Measurements from ENCODE around the gene SYNPR. TPM values are rescaled to one million over a fixed set of nuclear protein-coding genes. Genes with fewer than 3 reads are reported as not detected.

SYNPR gene
- polyA plus RNA-seq, 1 donor from 2014 or later = 2.0 TPM

GRCh38 chr3:63473641-63474166 is 195.6 kb downstream of the SYNPR start:
- TF ChIP-seq MXI1 (conservative IDR thresholded peaks at IDR 0.05; ENCODE audit: poor library complexity, severe bottlenecking) = no peak
- no peak for TF ChIP-seq EZH2 (IDR thresholded peaks at IDR 0.05; ENCODE audit: borderline replicate concordance, insufficient read depth, low read length, poor library complexity, severe bottlenecking)
- no peak for TF ChIP-seq EP300 (conservative IDR thresholded peaks at IDR 0.05; ENCODE audit: poor library complexity, severe bottlenecking)
- no peak for TF ChIP-seq TAF1 (IDR thresholded peaks at IDR 0.05; ENCODE audit: low read depth)
- no peak for TF ChIP-seq CTCF (IDR thresholded peaks at IDR 0.05; ENCODE audit: poor library complexity, severe bottlenecking)
- no peak for TF ChIP-seq SMC3 (conservative IDR thresholded peaks at IDR 0.05; ENCODE audit: poor library complexity)
- TF ChIP-seq, protein P1, sequence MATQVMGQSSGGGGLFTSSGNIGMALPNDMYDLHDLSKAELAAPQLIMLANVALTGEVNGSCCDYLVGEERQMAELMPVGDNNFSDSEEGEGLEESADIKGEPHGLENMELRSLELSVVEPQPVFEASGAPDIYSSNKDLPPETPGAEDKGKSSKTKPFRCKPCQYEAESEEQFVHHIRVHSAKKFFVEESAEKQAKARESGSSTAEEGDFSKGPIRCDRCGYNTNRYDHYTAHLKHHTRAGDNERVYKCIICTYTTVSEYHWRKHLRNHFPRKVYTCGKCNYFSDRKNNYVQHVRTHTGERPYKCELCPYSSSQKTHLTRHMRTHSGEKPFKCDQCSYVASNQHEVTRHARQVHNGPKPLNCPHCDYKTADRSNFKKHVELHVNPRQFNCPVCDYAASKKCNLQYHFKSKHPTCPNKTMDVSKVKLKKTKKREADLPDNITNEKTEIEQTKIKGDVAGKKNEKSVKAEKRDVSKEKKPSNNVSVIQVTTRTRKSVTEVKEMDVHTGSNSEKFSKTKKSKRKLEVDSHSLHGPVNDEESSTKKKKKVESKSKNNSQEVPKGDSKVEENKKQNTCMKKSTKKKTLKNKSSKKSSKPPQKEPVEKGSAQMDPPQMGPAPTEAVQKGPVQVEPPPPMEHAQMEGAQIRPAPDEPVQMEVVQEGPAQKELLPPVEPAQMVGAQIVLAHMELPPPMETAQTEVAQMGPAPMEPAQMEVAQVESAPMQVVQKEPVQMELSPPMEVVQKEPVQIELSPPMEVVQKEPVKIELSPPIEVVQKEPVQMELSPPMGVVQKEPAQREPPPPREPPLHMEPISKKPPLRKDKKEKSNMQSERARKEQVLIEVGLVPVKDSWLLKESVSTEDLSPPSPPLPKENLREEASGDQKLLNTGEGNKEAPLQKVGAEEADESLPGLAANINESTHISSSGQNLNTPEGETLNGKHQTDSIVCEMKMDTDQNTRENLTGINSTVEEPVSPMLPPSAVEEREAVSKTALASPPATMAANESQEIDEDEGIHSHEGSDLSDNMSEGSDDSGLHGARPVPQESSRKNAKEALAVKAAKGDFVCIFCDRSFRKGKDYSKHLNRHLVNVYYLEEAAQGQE (IDR thresholded peaks at IDR 0.05; ENCODE audit: borderline replicate concordance) = no peak
- no peak for TF ChIP-seq POLR2AphosphoS5 (IDR thresholded peaks at IDR 0.05)
- no peak for TF ChIP-seq RAD21 (conservative IDR thresholded peaks at IDR 0.05)
- Histone ChIP-seq H3K27ac (ENCODE audit: low read length) (no peak overlapping the region), H3K27me3 (ENCODE audit: insufficient read depth, low read depth, low read length) (no peaks in the 10 kb centered on the region)

DNA sequence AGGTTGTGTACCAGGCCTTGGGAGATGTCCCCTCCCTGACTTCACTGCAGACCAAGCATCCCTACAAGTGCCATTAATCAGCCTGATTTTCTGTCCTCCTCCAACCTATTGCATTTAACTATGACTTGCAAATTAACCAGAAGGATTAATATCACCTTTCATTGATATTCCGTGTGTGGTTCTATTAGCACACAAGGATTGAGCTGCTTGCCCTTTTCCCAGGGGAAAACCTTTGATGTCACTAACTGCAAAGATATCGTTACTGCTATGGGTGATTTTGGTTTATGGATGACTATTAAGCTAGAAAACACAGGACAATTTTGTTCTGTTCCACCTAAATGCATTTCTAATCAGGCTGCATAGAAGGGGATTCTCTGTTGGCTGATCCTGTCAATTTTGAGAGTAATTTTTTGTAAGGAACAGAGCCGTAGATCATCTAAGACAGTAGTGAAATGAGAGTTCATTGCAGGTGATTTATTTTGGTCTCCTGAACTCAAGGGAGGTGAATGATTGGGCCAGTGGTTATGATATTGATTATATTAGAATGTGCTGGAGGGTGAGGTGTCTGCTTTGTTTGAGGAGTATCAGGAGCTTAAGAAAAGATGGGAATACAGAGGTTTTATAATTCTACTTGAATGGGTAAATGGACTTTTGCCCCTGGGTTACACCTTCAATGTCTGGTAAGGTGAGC is 196.9 kb downstream of the SYNPR start:
- no peaks in the 10 kb centered on the region for H3K9me2 ChIP-seq (ENCODE audit: insufficient read depth, low read length)
- no peaks in the 10 kb centered on the region for H3K36me3 ChIP-seq (ENCODE audit: insufficient read depth, low read length)
- no peak overlapping the region for H2AFZ ChIP-seq (ENCODE audit: low read depth, low read length)
- no peak for TF ChIP-seq MXI1 (conservative IDR thresholded peaks at IDR 0.05; ENCODE audit: poor library complexity, severe bottlenecking)
- no peak for TF ChIP-seq CTCF (IDR thresholded peaks at IDR 0.05; ENCODE audit: poor library complexity, severe bottlenecking)
- TF ChIP-seq EP300 (conservative IDR thresholded peaks at IDR 0.05; ENCODE audit: poor library complexity, severe bottlenecking) = no peak
- no peak for TF ChIP-seq POLR2AphosphoS5 (IDR thresholded peaks at IDR 0.05)
- TF ChIP-seq SMC3 (conservative IDR thresholded peaks at IDR 0.05; ENCODE audit: poor library complexity) = no peak
- no peak for TF ChIP-seq TAF1 (IDR thresholded peaks at IDR 0.05; ENCODE audit: low read depth)
- TF ChIP-seq, protein P1 (IDR thresholded peaks at IDR 0.05; ENCODE audit: borderline replicate concordance) = no peak
- no peak for TF ChIP-seq RAD21 (conservative IDR thresholded peaks at IDR 0.05)
- no peak for TF ChIP-seq EZH2 (IDR thresholded peaks at IDR 0.05; ENCODE audit: borderline replicate concordance, insufficient read depth, low read length, poor library complexity, severe bottlenecking)
- no peaks in the 10 kb centered on the region for H3K79me2 ChIP-seq (replicated peaks; ENCODE audit: insufficient read depth, low read length)
- H3K4me3 ChIP-seq (ENCODE audit: low read length) = no peak overlapping the region
- no peaks in the 10 kb centered on the region for H4K20me1 ChIP-seq (ENCODE audit: insufficient read depth)
- no peak overlapping the region for H3K27ac ChIP-seq (ENCODE audit: low read length)
- H3K9me3 ChIP-seq (ENCODE audit: low read length) = no peaks in the 10 kb centered on the region
- H3F3A ChIP-seq (ENCODE audit: insufficient read depth, low read length, poor library complexity, severe bottlenecking) = no peaks in the 10 kb centered on the region
- no peak overlapping the region for H3K4me2 ChIP-seq (ENCODE audit: low read length)
- H3K9ac ChIP-seq (ENCODE audit: low read length) = no peak overlapping the region
- H3K27me3 ChIP-seq (ENCODE audit: insufficient read depth, low read depth, low read length) = no peaks in the 10 kb centered on the region

More at GRCh38 chr3:63473641-63474166, 195.6 kb downstream of the SYNPR start:
- Histone ChIP-seq H4K20me1 (ENCODE audit: insufficient read depth) (no peaks in the 10 kb centered on the region), H3F3A (ENCODE audit: insufficient read depth, low read length, poor library complexity, severe bottlenecking) (no peaks in the 10 kb centered on the region), H3K79me2 (replicated peaks; ENCODE audit: insufficient read depth, low read length) (no peaks in the 10 kb centered on the region), H3K9me2 (ENCODE audit: insufficient read depth, low read length) (no peaks in the 10 kb centered on the region), H2AFZ (ENCODE audit: low read depth, low read length) (no peak overlapping the region), H3K9ac (ENCODE audit: low read length) (no peak overlapping the region), H3K4me2 (ENCODE audit: low read length) (no peak overlapping the region), H3K4me3 (ENCODE audit: low read length) (no peak overlapping the region), H3K36me3 (ENCODE audit: insufficient read depth, low read length) (no peaks in the 10 kb centered on the region), H3K9me3 (ENCODE audit: low read length) (no peaks in the 10 kb centered on the region)
